HG03469 (cell line): ENCODE data around the gene ARL17A.
"Not testable (repeated sequence)": the region's sequence is repeated elsewhere in the genome, so short reads cannot be mapped to it uniquely, and the experiment has no call there.

Experiments
- ATAC-seq: cut with Tn5 transposase; IDR thresholded peaks from one replicate; pipeline ENCODE4 v1.9.1; 2021; ENCODE audit warnings: mild to moderate bottlenecking, moderate library complexity, moderate number of reproducible peaks; ENCODE audit not compliant: unreplicated experiment

The ARL17A gene

DNA sequence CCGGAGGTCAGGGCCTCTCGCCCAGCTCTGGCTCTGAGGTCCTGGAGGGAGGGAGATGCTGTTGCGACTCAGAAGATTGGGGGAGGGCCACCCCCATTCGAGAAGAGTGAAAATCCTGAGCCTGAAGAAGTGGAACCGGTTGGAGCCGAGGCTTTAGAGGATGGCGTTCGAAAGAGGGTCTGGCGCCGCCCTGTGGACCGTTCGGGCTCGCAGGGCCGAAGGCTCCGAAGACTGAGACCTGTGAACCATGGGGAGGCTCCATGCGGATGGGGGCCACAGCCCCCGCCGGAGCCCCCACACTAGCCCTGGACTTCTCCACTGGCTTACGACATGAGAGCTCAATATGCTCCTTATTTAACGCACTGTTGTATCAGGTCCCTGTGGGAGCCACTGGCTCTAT lies 20.3 kb downstream of the ARL17A start:
- ATAC-seq: not testable (repeated sequence)

DNA sequence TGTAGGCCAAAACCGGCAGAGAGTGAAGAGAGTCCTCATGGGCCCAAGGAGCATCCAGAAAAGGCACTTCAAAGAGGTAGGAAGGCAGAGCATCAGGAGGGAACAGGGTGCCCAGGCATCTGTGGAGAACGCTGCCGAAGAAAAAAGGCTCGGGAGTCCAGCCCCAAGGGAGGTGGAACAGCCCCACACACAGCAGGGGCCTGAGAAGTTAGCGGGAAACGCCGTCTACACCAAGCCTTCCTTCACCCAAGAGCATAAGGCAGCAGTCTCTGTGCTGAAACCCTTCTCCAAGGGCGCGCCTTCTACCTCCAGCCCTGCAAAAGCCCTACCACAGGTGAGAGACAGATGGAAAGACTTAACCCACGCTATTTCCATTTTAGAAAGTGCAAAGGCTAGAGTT lies 30.9 kb downstream of the ARL17A start:
- ATAC-seq: not testable (repeated sequence)

- not testable (repeated sequence) for ATAC-seq
These were observed 44.8 kb downstream of the ARL17A start for GRCh38 chr17:46534716-46535115.

- not testable (repeated sequence) for ATAC-seq
These were observed 67.3 kb downstream of the ARL17A start, which contains the start of gene LRRC37A2 for GRCh38 chr17:46512168-46512567. Gene LRRC37A2, plus strand, starts transcription at chr17:46512468. Its CDS starts 245 bp downstream, at chr17:46512713.

DNA sequence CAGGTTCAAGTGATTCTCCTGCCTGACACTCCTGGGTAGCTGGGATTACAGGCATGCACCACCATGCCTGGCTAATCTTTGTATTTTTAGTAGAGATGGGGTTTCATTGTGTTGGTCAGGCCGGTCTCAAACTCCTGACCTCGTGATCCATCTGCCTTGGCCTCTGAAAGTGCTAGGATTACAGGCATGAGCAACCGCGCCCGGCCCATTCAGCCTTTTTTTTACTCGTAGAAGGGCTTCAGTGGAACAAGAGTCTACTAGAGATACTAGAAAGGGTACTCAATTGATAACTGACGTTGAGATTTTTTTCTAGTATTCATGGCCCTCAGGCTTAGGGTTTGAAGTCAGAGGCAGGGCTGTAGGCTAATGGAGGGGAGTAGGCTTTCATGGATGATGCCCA lies 73.6 kb downstream of the ARL17A start:
- ATAC-seq: not testable (repeated sequence)

DNA sequence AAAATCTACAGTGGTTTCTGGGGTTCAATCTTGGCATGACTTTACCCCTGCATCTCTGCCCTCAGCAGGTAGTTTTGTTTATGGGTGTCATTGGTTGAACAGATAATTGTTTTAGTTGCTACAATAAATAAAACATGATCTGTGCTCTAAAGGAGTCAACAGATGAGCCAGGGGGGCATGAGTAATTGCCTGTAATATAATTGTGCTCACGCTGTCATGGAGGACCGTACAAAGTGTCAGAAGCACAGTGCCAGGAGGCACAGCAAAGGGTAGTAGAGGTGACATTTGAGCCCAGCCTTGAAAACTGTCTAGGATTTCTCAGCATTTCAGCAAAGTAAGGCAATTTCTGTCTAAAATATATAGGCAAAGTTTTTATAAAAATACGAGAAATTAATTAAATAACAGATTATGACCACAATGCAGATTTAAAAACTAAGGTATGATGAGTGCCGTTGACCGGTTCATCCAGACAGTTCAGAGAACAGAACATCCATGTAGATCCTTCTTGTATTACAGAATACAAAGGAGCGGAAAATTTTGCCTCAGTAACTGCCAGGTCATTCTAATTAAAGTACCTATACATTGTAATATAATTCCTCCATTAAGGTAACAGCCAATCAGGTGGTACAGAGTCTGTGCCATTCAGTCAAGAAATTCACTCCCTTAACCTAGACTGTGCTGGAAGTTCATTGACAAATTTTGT lies 79.9 kb downstream of the ARL17A start:
- not testable (repeated sequence) for ATAC-seq

- ATAC-seq: not testable (repeated sequence)
These were observed 87.5 kb downstream of the ARL17A start for GRCh38 chr17:46492021-46492420.

DNA sequence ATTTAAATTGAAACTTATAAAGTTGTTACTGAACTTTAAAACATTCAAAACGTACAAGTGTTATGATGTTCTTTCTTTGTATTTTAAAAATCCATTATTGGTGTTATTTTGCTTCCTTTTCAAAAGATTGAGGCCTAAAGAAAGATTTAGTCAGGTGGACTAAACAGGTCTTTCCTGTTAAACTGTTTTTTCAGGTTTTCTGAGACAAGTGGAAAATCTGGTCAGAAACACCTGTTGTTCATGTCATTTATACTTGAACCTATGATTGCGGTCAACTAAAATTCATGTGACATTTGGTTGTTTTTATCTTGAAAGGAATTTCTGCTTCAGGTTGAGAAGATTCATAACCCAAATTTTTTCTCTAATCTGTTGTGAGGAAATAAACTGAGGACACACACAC lies 98.2 kb downstream of the ARL17A start:
- ATAC-seq: not testable (repeated sequence)

DNA sequence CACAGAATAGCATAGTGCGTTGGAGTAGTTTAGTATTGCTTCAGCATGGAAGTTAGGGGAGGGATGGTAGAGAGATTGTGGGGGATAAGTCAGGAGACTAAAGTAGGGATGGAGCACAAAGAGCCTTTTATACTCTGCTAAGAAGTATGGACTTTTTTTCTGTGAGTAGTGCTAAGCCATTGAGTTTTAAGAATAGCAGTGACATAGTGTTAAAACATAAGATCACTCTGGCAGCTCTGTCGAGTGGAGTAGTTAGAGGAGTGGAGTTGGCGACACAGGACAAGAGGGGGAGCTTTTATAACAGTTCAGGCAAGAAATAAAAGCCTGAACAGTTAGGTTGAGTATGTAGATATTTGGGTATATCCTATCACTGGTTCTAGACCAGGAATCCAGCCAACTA lies 100.7 kb downstream of the ARL17A start:
- not testable (repeated sequence) for ATAC-seq

DNA sequence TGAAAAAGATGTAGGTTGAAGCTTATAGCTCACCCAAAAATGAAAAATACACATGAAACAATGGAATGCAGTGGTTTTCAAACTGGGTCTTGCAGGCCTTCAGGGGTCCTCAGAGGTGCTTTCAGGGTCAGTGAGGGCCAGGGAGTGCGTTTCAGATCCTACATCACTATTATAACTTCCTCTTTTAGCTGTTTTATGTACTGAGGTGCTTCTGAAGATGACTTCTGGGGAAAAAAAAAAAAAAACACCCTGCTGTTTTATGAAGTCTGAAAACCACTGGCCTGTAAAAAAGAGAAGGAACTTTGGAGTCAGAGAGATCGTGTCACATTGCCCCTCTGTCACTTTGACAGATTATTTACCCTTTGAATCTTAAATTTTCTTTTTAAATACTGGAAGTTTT lies 103.9 kb downstream of the ARL17A start:
- ATAC-seq: not testable (repeated sequence)

GRCh38 chr17:46474489-46474888 lies 105.0 kb downstream of the ARL17A start:
- ATAC-seq: not testable (repeated sequence)

DNA sequence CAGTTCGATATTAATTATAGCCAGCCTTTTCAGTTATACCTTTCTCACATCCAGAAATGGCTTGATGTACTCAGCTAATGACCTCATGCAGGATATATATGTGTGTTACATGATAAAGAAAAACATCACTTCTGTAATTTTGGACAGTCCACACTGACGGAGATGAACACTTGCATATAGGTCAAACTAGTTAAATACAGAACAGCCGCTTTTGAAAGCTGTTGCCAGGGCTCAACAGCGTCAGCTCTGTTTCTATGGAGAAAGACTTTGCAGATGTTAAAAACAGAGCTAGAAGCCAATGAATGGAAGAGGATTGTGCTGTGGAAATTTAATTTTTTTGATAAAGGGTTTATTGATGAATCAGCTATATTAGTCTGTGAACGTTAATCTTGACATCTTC lies 111.9 kb downstream of the ARL17A start:
- not testable (repeated sequence) for ATAC-seq
